Activated CD4-positive, alpha-beta memory T cell treated with anti-CD3 and anti-CD28 coated beads for 36 hours (primary cell): ENCODE results near the gene NTN3. TPM values are rescaled to one million over a fixed set of nuclear protein-coding genes. Genes with fewer than 3 reads are reported as not detected.

Source experiments
- CTCF ChIA-PET: fragments of 350-600 bp; sonication (Branson Sonifier 250); formaldehyde crosslinking; loops from one replicate; lab custom pipeline; 2021; ENCODE audit warnings: antibody characterized with exemption, inconsistent platforms; lab: Charles Lee
- POLR2A ChIA-PET: fragments of 350-600 bp; sonication (Branson Sonifier 250); formaldehyde crosslinking; loops from one replicate; lab custom pipeline; 2021; ENCODE audit warnings: antibody characterized with exemption; lab: Charles Lee
- DNase-seq: peaks from one replicate; pipeline ENCODE4 v3.0.0-alpha.2; 2020
- H3K27ac Mint-ChIP-seq: one replicate; pipeline ENCODE4 v1.8.0; 2021; ENCODE audit warnings: mixed read lengths
- H3K27me3 Mint-ChIP-seq: one replicate; pipeline ENCODE4 v1.8.0; 2021; ENCODE audit warnings: mixed read lengths
- H3K36me3 Mint-ChIP-seq: one replicate; pipeline ENCODE4 v1.8.0; 2021; ENCODE audit warnings: mixed read lengths
- H3K4me1 Mint-ChIP-seq: one replicate; pipeline ENCODE4 v1.8.0; 2021; ENCODE audit warnings: low read depth, mixed read lengths
- H3K4me3 Mint-ChIP-seq: one replicate; pipeline ENCODE4 v1.8.0; 2021; ENCODE audit warnings: mild to moderate bottlenecking, mixed read lengths
- H3K9me3 Mint-ChIP-seq: one replicate; pipeline ENCODE4 v1.8.0; 2021; ENCODE audit warnings: mixed read lengths
- intact Hi-C: fragments of 100-400 bp; cut with micrococcal nuclease; formaldehyde crosslinking; loops from one replicate; pipeline ENCODE4 v1.15.1; 2023
- total RNA-seq, 2 experiments: library from RNA; stranded (reverse); gene quantifications; one replicate each; pipeline ENCODE4 v1.2.3, GENCODE V29; 2021

Gene NTN3
- total RNA-seq, 2 experiments from 2014 or later: not detected

DNA sequence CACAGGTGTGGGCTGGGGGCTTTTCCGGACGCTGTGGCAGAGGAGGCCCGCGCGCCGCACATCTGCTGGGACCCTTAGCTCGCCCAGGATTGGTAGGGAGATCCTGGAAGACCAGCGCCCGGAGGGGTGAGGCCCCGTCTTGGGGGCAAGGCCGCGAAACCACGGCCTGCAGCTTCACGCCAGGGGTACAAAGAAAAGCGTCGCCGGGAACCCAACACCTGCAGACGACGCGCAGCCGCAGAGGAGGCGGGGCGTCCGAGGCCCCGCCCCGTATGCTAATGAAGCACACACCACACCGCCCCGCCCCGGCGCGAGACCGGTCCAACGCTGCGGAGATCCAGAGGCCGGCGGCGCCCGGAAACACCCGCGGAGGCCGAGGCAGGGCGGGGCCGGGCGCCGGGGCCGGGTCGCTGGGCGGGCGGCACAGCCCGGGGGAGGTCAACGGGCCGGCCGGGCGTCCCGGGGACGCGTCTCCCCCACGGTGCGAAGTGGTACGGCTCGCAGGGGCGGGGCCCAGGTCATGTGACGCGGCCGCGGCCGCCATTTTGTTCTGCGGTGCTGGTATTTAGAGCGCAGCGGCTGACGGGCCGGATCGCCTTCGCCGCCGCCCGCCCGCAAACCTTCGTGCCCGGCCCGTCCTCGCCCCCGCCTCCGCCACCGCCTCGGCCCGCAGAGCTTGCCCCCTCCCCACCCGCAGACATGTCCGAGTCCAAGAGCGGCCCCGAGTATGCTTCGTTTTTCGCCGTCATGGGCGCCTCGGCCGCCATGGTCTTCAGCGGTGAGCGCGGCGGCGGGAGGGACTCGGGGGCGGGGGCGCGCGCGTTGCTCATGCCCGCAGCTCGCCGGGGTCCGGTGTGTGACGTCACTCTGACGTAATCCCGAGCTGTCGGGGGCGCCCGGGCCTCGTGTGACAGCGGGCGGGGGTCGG, 42.6 kb downstream of the NTN3 start, which contains the start of gene ATP6V0C:
ATP6V0C (plus strand) TSS at position 548 of the 928 bp plus-strand sequence; CDS start at position 700, 152 bp downstream.
- DNase-seq: peak; percentile 91
- Mint-ChIP-seq H3K4me1 (peaks cover 40% of the 10 kb centered on the region), H3K36me3 (peaks cover 4% of the 10 kb centered on the region), H3K9me3 (no peaks in the 10 kb centered on the region), H3K4me3 (peak within 1 kb of the TSS; percentile 92), H3K27ac (peak within 1 kb of the TSS; percentile 91), H3K27me3 (no peaks in the 10 kb centered on the region)
- CTCF ChIA-PET: interaction anchor here (0.8 to 2.5 kb wide), 3 partner anchors 12 to 319 kb away, joined by 3 to 6 read pairs (median 4); partner anchors contain the start of gene PDPK1
- POLR2A ChIA-PET: interaction anchor here (1.0 to 1.7 kb wide), 3 partner anchors 18 to 39 kb away, joined by 4 to 7 read pairs (median 6); partner anchors contain the start of genes CEMP1 and TBC1D24
- intact Hi-C loops: loop anchor here (2.0 kb wide), 1 partner anchor 19 kb away; no protein-coding TSS in a partner anchor

DNA sequence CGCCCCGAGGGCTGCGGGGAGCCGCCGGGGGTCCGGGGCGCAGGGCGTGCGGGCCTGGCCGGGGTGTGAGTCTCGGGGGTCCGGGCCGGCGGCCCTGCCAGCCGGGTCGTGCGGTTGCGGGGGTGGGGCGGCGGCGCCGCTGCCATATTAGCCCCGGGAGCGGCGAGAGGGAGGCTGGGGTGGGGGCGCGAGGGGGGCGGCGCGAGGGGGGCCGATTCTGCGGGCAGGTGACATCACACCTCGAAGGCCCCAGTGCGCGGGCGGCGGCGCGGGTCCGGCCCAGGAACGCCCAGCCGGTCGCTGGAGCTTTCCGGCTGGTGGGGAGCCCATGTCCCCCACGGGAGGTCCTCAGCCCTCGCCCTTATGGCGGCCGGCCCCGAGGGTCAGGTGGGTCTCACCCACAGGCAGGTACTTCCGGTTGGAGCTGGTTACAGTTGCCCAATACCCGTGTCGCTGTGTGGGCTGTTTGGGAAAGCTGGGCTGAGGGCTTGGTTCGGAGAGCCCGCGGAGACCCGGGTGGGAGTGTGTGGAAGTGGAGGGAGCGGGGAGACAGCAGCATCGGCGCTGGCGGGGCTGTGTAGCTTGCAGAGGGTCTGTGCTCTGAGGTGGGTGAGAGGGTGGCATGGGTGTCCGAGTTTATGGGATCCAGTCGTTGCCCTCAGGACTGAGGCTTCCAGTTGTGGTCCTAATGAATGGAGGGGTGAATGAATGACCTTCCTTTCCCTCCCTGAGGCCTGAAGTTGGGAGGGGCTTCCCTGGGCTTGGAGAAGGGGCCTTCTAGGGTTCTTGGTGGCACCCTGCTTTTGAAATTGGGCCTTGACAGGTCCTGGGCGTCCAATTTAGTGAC, 43.5 kb downstream of the NTN3 start:
- ChIA-PET POLR2A (interaction anchor here (1.0 to 1.7 kb wide), 3 partner anchors 17 to 40 kb away, joined by 4 to 7 read pairs (median 6); partner anchors contain the start of genes CEMP1 and TBC1D24), CTCF (interaction anchor here (1.2 to 2.5 kb wide), 4 partner anchors 13 to 263 kb away, joined by 3 to 6 read pairs (median 4); partner anchors contain the start of genes ABCA3 and PDPK1)
- DNase-seq: peak; percentile 56
- Mint-ChIP-seq H3K9me3 (no peaks in the 10 kb centered on the region), H3K4me1 (peaks cover 45% of the 10 kb centered on the region), H3K27ac (peak overlapping the region; percentile 90), H3K4me3 (peak overlapping the region; percentile 92), H3K27me3 (no peaks in the 10 kb centered on the region), H3K36me3 (peaks cover 7% of the 10 kb centered on the region)
- intact Hi-C loops: loop anchor here (5.0 kb wide), 1 partner anchor 158 kb away; no protein-coding TSS in a partner anchor

DNA sequence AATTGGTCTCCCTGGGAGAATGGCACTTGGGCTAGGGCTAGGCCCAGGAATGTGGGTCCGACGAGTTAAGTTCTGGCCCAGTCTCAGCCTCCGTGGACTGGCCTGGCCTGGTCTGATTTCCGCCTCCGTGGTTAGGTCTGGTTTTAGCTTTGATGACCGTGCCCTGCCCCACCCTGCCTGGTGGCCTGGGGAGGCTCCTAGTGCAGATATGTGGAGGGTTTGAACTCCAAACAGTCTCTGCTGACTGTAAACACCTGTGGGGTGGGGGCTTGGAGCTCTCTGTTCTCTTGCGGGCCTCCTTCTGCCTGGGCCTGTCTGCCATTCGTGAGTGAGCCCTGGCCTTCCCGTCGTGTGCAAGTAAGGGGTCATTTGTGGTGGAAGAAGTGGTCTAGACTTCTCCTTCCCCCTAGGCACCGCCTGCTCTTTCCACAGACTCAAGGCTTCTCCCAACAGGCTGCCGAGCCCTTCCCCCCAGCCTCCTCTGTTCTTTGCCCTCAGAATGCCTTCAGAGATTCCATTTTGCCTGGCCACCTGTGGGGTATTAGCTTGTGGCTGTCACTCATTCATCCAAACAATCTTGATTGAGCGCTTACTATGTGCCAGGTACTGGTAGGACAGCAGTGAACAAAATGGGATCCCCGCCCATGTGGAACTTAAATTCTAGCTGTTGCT, 44.2 kb downstream of the NTN3 start:
- DNase-seq: no peak
- Mint-ChIP-seq H3K9me3 (no peaks in the 10 kb centered on the region), H3K36me3 (peaks cover 10% of the 10 kb centered on the region), H3K4me3 (peak overlapping the region; percentile 92), H3K4me1 (peaks cover 50% of the 10 kb centered on the region), H3K27me3 (no peaks in the 10 kb centered on the region), H3K27ac (peak overlapping the region; percentile 90)
- ChIA-PET CTCF (interaction anchor here (0.6 to 2.5 kb wide), 5 partner anchors 14 to 637 kb away, joined by 3 to 6 read pairs (median 4); partner anchors contain the start of genes ABCA3 and PDPK1), POLR2A (interaction anchor here (0.7 to 1.7 kb wide), 2 partner anchors 16 to 264 kb away, joined by 3 to 6 read pairs; partner anchors contain the start of genes CEMP1 and ECI1)
- intact Hi-C loops: loop anchor here (5.0 kb wide), 1 partner anchor 157 kb away; no protein-coding TSS in a partner anchor

DNA sequence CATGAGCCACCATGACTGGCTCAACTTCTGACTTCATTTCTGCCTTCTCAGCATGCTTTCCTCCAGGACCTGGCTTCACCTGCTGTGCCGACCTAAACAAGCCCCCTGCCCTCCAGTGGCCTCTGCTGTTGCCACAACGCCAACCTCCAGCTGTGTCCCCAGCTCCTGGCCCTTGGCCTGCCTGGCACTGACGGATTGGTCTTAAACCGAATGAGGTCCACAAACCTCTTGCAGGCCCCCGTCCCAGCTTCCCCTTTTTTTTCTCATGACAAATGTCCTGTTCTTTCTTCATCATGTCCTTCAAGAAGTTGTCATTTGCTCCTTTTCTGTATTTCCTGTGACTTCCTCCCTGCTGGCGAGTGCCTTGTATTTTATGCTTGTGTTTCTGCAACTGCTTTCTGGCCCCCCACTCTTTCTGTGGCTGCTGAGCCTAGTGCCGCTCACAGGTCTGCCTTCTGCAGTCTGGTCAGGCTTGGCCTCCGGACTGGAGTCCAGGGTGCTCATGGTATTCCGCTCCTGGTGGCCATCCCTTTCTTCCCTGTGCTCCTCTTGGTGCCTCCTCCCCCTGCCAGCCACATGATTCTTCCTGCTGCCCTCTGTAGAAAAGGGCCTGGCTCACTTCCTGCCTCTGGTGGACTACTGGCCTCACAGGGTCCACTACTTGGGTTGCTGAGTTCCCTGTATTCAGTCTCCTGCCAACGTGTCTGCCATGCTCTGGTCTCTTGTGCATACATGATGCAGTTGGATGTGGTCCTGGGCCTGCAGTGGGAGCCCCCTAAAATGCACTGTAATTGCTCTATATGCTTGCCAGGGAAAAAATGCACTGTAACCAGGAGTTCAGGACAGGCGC, 45.5 kb downstream of the NTN3 start:
- intact Hi-C loops: loop anchor here (5.0 kb wide), 1 partner anchor 156 kb away; no protein-coding TSS in a partner anchor
- H3K4me3 Mint-ChIP-seq: peak overlapping the region; percentile 11
- H3K27ac Mint-ChIP-seq: peak overlapping the region; percentile 90
- no peaks in the 10 kb centered on the region for H3K9me3 Mint-ChIP-seq
- ChIA-PET POLR2A (no interaction called here), CTCF (no interaction called here)
- H3K36me3 Mint-ChIP-seq: peaks cover 10% of the 10 kb centered on the region
- no peak for DNase-seq
- no peaks in the 10 kb centered on the region for H3K27me3 Mint-ChIP-seq
- peaks cover 59% of the 10 kb centered on the region for H3K4me1 Mint-ChIP-seq

DNA sequence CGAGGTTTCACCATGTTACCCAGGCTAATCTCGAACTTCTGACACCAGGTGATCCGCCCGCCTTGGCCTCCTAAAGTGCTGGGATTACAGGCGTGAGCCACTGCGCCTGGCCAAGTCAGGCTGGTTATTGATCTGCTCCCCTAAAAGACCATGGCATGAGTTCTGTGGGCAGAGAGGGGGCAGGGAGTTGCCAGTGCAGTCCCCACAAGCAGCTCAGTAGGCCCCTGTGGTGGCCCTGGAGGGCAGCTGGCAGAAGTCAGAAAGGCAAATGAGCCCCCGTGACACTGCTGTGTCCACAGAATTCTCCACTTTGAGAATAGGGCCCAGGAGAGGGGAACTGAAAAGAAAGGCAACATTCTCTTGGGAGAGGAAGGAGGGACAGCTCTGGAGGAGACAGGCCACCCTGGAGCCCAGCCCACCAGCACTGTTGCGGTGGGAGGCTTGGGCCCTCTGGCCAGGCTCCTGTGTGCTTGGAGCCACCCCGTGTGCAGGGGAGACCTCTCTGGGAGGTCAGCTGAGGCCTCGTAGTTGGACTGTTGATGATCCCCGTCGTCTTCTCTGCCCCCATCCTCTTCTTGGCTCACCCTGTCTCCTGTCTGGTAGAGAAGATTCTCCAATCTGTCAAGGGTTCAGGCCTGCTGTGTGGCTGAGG, 47.0 kb downstream of the NTN3 start:
- Mint-ChIP-seq H3K4me1 (peaks cover 55% of the 10 kb centered on the region), H3K36me3 (peaks cover 10% of the 10 kb centered on the region), H3K27me3 (no peaks in the 10 kb centered on the region), H3K27ac (peak overlapping the region; percentile 45), H3K9me3 (no peaks in the 10 kb centered on the region), H3K4me3 (no peak overlapping the region)
- no peak for DNase-seq
- intact Hi-C loops: loop anchor here (5.0 kb wide), 1 partner anchor 154 kb away; no protein-coding TSS in a partner anchor
- ChIA-PET POLR2A (interaction anchor here (3.6 kb wide), 1 partner anchor 14 kb away, joined by 43 read pairs; the partner anchor contains the start of gene CEMP1), CTCF (no interaction called here)

DNA sequence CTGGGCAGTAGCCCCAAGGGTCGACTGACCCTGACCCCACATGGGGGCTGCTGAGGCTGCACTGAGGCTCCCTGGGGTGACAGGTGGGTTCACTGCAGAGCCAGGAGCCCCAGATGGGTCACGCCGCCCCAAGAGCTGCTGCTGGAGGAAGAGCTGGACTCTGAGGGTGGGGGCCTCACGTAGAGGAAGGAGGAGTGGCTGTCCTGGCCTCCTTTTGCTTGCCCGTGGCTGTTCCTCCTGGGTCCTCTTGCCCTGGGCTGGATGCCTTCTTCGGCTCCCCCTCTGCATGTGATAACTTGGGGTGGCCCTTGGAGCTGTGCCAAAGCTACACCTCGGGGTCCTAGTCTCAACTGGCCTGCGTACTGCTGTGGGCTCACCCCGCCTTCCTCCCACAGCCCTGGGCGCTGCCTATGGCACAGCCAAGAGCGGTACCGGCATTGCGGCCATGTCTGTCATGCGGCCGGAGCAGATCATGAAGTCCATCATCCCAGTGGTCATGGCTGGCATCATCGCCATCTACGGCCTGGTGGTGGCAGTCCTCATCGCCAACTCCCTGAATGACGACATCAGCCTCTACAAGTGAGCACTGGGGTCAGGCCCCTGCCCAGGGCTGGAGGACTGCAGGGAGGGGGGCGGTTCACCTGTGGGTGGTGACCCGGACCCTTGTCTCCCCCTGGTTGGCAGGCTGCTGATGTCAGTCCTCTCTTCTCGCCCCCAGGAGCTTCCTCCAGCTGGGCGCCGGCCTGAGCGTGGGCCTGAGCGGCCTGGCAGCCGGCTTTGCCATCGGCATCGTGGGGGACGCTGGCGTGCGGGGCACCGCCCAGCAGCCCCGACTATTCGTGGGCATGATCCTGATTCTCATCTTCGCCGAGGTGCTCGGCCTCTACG, 48.0 kb downstream of the NTN3 start:
- Mint-ChIP-seq H3K9me3 (no peaks in the 10 kb centered on the region), H3K27ac (peak overlapping the region; percentile 83), H3K36me3 (peaks cover 9% of the 10 kb centered on the region), H3K4me3 (peak overlapping the region; percentile 65), H3K4me1 (peaks cover 51% of the 10 kb centered on the region), H3K27me3 (no peaks in the 10 kb centered on the region)
- intact Hi-C loops: loop anchor here (5.0 kb wide), 1 partner anchor 153 kb away; no protein-coding TSS in a partner anchor
- POLR2A ChIA-PET: interaction anchor here (3.6 kb wide), 1 partner anchor 13 kb away, joined by 43 read pairs; the partner anchor contains the start of gene CEMP1
- no peak for DNase-seq
- CTCF ChIA-PET: interaction anchor here (1.1 kb wide), 1 partner anchor 12 kb away, joined by 4 read pairs; the partner anchor contains the start of gene CEMP1

DNA sequence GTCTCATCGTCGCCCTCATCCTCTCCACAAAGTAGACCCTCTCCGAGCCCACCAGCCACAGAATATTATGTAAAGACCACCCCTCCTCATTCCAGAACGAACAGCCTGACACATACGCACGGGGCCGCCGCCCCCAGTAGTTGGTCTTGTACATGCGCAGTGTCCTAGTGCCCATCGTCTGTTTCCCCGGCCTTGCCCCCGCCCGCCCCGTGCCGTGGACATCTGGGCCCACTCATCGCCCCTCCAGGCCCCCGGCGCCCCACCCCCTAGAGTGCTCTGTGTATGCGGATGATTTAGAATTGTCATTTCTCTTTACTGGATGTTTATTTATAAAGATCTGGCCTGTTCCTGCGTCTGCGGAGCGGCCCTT, 48.6 kb downstream of the NTN3 start:
- Mint-ChIP-seq H3K36me3 (peaks cover 14% of the 10 kb centered on the region), H3K4me3 (peak overlapping the region; percentile 65), H3K27ac (peak overlapping the region; percentile 83), H3K4me1 (peaks cover 53% of the 10 kb centered on the region), H3K9me3 (no peaks in the 10 kb centered on the region), H3K27me3 (no peaks in the 10 kb centered on the region)
- intact Hi-C loops: loop anchor here (5.0 kb wide), 1 partner anchor 153 kb away; no protein-coding TSS in a partner anchor
- ChIA-PET CTCF (interaction anchor here (0.9 to 1.1 kb wide), 2 partner anchors 12 to 90 kb away, joined by 3 to 4 read pairs; partner anchors contain the start of genes CCNF and CEMP1), POLR2A (interaction anchor here (0.9 to 3.6 kb wide), 3 partner anchors 13 to 555 kb away, joined by 3 to 43 read pairs (median 3); partner anchors contain the start of genes CEMP1 and RNPS1)
- no peak for DNase-seq

DNA sequence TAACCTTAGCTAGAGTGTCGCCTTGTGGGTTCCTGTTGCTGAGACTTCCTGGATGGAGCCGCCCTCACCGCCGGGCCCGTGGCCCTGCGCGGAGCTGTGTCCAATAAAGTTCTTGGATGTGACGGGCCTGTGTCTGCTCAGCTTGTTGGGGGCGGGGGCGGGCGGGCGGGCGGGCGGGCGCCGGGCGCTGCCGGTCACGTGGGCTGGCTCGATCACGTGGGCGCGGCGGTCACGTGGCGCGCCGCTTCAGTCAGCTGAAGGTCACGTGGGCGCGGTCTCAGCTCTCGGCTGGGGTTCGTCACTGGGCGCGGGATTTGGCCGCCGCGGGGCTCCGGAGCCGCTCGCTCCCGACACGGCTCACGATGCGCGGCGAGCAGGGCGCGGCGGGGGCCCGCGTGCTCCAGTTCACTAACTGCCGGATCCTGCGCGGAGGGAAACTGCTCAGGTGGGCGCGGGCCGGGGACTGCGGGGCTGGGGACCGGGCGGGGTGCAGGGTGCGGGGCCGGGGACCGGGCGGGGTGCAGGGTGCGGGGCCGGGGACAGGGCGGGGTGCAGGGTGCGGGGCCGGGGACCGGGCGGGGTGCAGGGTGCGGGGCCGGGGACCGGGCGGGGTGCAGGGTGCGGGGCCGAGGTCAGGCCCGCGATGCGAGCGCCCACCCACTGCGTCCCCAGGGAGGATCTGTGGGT, 49.1 kb downstream of the NTN3 start, which contains the start of gene AMDHD2:
AMDHD2 (plus strand) TSS at position 275 of the 687 bp plus-strand sequence; CDS start at position 363, 88 bp downstream.
- Mint-ChIP-seq H3K27ac (peak within 1 kb of the TSS; percentile 86), H3K4me1 (peaks cover 47% of the 10 kb centered on the region), H3K4me3 (peak within 1 kb of the TSS; percentile 83), H3K27me3 (no peaks in the 10 kb centered on the region), H3K9me3 (no peaks in the 10 kb centered on the region), H3K36me3 (peaks cover 16% of the 10 kb centered on the region)
- POLR2A ChIA-PET: interaction anchor here (0.5 to 3.6 kb wide), 6 partner anchors 12 to 555 kb away, joined by 3 to 43 read pairs (median 3); partner anchors contain the start of genes CEMP1 and RNPS1
- intact Hi-C loops: no loop called here
- peak; percentile 94 for DNase-seq
- CTCF ChIA-PET: interaction anchor here (0.9 to 1.1 kb wide), 3 partner anchors 11 to 91 kb away, joined by 3 to 4 read pairs (median 4); partner anchors contain the start of genes CCNF and CEMP1
